ENCODE measurements around the gene MEGF9. TPM values are rescaled to one million over a fixed set of nuclear protein-coding genes. Genes with fewer than 3 reads are reported as not detected.

The MEGF9 gene
- total RNA-seq, 1 donor from 2014 or later, result 14.3 TPM

GRCh38 chr9:120701248-120701647 is 13.0 kb downstream of the MEGF9 start:
- no peak overlapping the region for H3K27ac ChIP-seq
- TF ChIP-seq CTCF (IDR thresholded peaks at IDR 0.05), result no peak

GRCh38 chr9:120698766-120699165 is 15.5 kb downstream of the MEGF9 start:
- DNase-seq (ENCODE audit: low spot score in 2 of 2), result no peak
- Histone ChIP-seq H3K27me3 (no peaks in the 10 kb centered on the region), H3K4me1 (peaks cover 0 to 9% of the 10 kb centered on the region in 2 donors), H3K27ac (no peak overlapping the region), H3K4me3 (no peak overlapping the region), H3K36me3 (no peaks in the 10 kb centered on the region), H3K9me3 (no peaks in the 10 kb centered on the region)
- TF ChIP-seq CTCF (IDR thresholded peaks at IDR 0.05), result no peak
- intact Hi-C loops (cut with DNase I), result no loop called here

More at GRCh38 chr9:120701248-120701647, 13.0 kb downstream of the MEGF9 start:
- no peak overlapping the region for H3K4me3 ChIP-seq
- no peaks in the 10 kb centered on the region for H3K9me3 ChIP-seq
- H3K36me3 ChIP-seq, result no peaks in the 10 kb centered on the region
- H3K27me3 ChIP-seq, result no peaks in the 10 kb centered on the region
- H3K4me1 ChIP-seq, result no peaks in the 10 kb centered on the region
- no peak for DNase-seq (ENCODE audit: low spot score in 2 of 2)
- intact Hi-C loops (cut with DNase I), result no loop called here

- Histone ChIP-seq H3K9me3 (no peaks in the 10 kb centered on the region), H3K27me3 (no peaks in the 10 kb centered on the region), H3K4me1 (peaks cover 0 to 16% of the 10 kb centered on the region in 2 donors), H3K4me3 (no peak overlapping the region), H3K36me3 (no peaks in the 10 kb centered on the region), H3K27ac (no peak overlapping the region)
- intact Hi-C loops (cut with DNase I), result no loop called here
- no peak for DNase-seq (ENCODE audit: low spot score in 2 of 2)
- TF ChIP-seq CTCF (IDR thresholded peaks at IDR 0.05), result no peak
Observed at GRCh38 chr9:120697448-120697847, 16.8 kb downstream of the MEGF9 start.

- Histone ChIP-seq H3K9me3 (no peaks in the 10 kb centered on the region), H3K27me3 (no peaks in the 10 kb centered on the region), H3K4me1 (peaks cover 0 to 16% of the 10 kb centered on the region in 2 donors), H3K36me3 (no peaks in the 10 kb centered on the region), H3K4me3 (no peak overlapping the region), H3K27ac (no peak overlapping the region)
- intact Hi-C loops (cut with DNase I), result no loop called here
- no peak for DNase-seq (ENCODE audit: low spot score in 2 of 2)
- TF ChIP-seq CTCF (IDR thresholded peaks at IDR 0.05), result no peak
Observed at GRCh38 chr9:120696551-120697230, 17.6 kb downstream of the MEGF9 start.

- no peak for TF ChIP-seq CTCF (IDR thresholded peaks at IDR 0.05)
Observed at GRCh38 chr9:120694559-120694958, 19.7 kb downstream of the MEGF9 start.

GRCh38 chr9:120693700-120694008 is 20.6 kb downstream of the MEGF9 start:
- peaks cover 0 to 24% of the 10 kb centered on the region in 2 donors for H3K4me1 ChIP-seq
- peak overlapping the region in 1 of 2 donors; percentile 10 for H3K27ac ChIP-seq

More at GRCh38 chr9:120694559-120694958, 19.7 kb downstream of the MEGF9 start:
- H3K9me3 ChIP-seq, result no peaks in the 10 kb centered on the region
- no peak overlapping the region for H3K27ac ChIP-seq
- no peak for DNase-seq (ENCODE audit: low spot score in 2 of 2)
- intact Hi-C loops (cut with DNase I), result no loop called here
- peaks cover 0 to 24% of the 10 kb centered on the region in 2 donors for H3K4me1 ChIP-seq
- H3K27me3 ChIP-seq, result no peaks in the 10 kb centered on the region
- no peak overlapping the region for H3K4me3 ChIP-seq
- no peaks in the 10 kb centered on the region for H3K36me3 ChIP-seq

More at GRCh38 chr9:120693700-120694008, 20.6 kb downstream of the MEGF9 start:
- DNase-seq (ENCODE audit: low spot score in 2 of 2), result no peak
- Histone ChIP-seq H3K36me3 (no peaks in the 10 kb centered on the region), H3K27me3 (no peaks in the 10 kb centered on the region), H3K4me3 (no peak overlapping the region), H3K9me3 (no peaks in the 10 kb centered on the region)
- intact Hi-C loops (cut with DNase I), result no loop called here
- TF ChIP-seq CTCF (IDR thresholded peaks at IDR 0.05), result no peak
